ENCODE measurements around the gene INKA1. TPM values are rescaled to one million over a fixed set of nuclear protein-coding genes. Genes with fewer than 3 reads are reported as not detected.

The INKA1 gene
- total RNA-seq, 1 experiment from 2014 or later: not detected

DNA sequence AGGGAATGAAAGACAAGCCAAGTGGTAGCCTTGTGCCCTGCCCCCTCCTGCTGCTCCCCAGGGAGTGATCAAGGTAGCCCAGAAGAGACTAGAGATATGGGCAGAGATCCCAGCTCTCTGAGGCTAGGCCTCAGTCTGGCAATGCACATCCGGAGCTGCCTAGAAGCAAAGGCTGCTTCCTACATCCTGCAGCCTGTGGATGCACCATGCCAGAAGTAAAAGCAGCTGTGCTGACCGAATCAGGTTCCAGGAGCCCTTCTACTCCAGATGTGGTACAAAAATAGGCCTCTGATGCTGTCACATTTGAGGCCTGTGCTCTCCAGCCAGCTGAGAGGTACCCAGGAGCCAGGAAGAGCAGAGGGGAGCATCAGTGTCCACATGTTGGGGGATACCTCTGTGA is 37.3 kb downstream of the INKA1 start:
- H3K27me3 Mint-ChIP-seq (ENCODE audit: insufficient read depth, unreplicated experiment): no peaks in the 10 kb centered on the region
- Histone ChIP-seq H3K36me3 (ENCODE audit: control insufficient read depth, insufficient read depth, low read length) (no peaks in the 10 kb centered on the region; the same call in 1 of the 2 replicates), H3K9me3 (no peaks in the 10 kb centered on the region), H3K27me3 (replicated peaks; ENCODE audit: control insufficient read depth, insufficient read depth, low read length) (no peaks in the 10 kb centered on the region), H3K4me3 (ENCODE audit: low read depth, low read length) (no peak overlapping the region), H3K4me1 (no peaks in the 10 kb centered on the region)
- no TSS peak for BruUV-seq (replicated peaks)
- H3K4me3 Mint-ChIP-seq (ENCODE audit: unreplicated experiment): no peak overlapping the region
- no peak for DNase-seq
- POLR2A ChIA-PET: no interaction called here
- CTCF ChIA-PET: interaction anchor here (1.3 to 2.8 kb wide), 3 partner anchors 37 to 68 kb away, joined by 4 to 24 read pairs (median 12); partner anchors contain the start of gene INKA1
- intact Hi-C loops (cut with micrococcal nuclease; ENCODE audit: unreplicated experiment): no loop called here
- no peaks in the 10 kb centered on the region for H3K9me3 Mint-ChIP-seq (ENCODE audit: unreplicated experiment)
- TF ChIP-seq, protein P1, sequence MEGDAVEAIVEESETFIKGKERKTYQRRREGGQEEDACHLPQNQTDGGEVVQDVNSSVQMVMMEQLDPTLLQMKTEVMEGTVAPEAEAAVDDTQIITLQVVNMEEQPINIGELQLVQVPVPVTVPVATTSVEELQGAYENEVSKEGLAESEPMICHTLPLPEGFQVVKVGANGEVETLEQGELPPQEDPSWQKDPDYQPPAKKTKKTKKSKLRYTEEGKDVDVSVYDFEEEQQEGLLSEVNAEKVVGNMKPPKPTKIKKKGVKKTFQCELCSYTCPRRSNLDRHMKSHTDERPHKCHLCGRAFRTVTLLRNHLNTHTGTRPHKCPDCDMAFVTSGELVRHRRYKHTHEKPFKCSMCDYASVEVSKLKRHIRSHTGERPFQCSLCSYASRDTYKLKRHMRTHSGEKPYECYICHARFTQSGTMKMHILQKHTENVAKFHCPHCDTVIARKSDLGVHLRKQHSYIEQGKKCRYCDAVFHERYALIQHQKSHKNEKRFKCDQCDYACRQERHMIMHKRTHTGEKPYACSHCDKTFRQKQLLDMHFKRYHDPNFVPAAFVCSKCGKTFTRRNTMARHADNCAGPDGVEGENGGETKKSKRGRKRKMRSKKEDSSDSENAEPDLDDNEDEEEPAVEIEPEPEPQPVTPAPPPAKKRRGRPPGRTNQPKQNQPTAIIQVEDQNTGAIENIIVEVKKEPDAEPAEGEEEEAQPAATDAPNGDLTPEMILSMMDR (IDR thresholded peaks at IDR 0.05; ENCODE audit: insufficient read depth in 1 of 2, low read depth in 1 of 2, low read length in 1 of 2, severe bottlenecking in 1 of 2, unreplicated experiment in 1 of 2): no peak
- peaks cover 44% of the 10 kb centered on the region for H3K36me3 Mint-ChIP-seq (ENCODE audit: insufficient read depth, unreplicated experiment)
- no peaks in the 10 kb centered on the region for H3K4me1 Mint-ChIP-seq (ENCODE audit: low read depth, unreplicated experiment)
- no peak overlapping the region for H3K27ac Mint-ChIP-seq (ENCODE audit: unreplicated experiment)

GRCh38 chr3:49841126-49841696 is 38.1 kb downstream of the INKA1 start:
- BruUV-seq (replicated peaks): no TSS peak
- DNase-seq: peak; percentile 52 to 54
- Mint-ChIP-seq H3K27me3 (ENCODE audit: insufficient read depth, unreplicated experiment) (no peaks in the 10 kb centered on the region), H3K36me3 (ENCODE audit: insufficient read depth, unreplicated experiment) (peaks cover 41% of the 10 kb centered on the region), H3K27ac (ENCODE audit: unreplicated experiment) (no peak overlapping the region), H3K9me3 (ENCODE audit: unreplicated experiment) (no peaks in the 10 kb centered on the region), H3K4me3 (ENCODE audit: unreplicated experiment) (no peak overlapping the region), H3K4me1 (ENCODE audit: low read depth, unreplicated experiment) (no peaks in the 10 kb centered on the region)
- ChIA-PET CTCF (interaction anchor here (0.7 to 2.8 kb wide), 6 partner anchors 32 to 89 kb away, joined by 3 to 12 read pairs (median 4); partner anchors contain the start of genes INKA1 and MON1A), POLR2A (interaction anchor here (0.6 kb wide), 1 partner anchor 92 kb away, joined by 3 read pairs; no protein-coding TSS in a partner anchor)
- Histone ChIP-seq H3K36me3 (ENCODE audit: control insufficient read depth, insufficient read depth, low read length) (no peaks in the 10 kb centered on the region; the same call in 1 of the 2 replicates), H3K4me1 (no peaks in the 10 kb centered on the region), H3K27me3 (replicated peaks; ENCODE audit: control insufficient read depth, insufficient read depth, low read length) (no peaks in the 10 kb centered on the region), H3K9me3 (no peaks in the 10 kb centered on the region), H3K4me3 (ENCODE audit: low read depth, low read length) (no peak overlapping the region)
- TF ChIP-seq, protein P1 (IDR thresholded peaks at IDR 0.05; ENCODE audit: insufficient read depth in 1 of 2, low read depth in 1 of 2, low read length in 1 of 2, severe bottlenecking in 1 of 2, unreplicated experiment in 1 of 2): peak; percentile 46 to 57
- intact Hi-C loops (cut with micrococcal nuclease; ENCODE audit: unreplicated experiment): loop anchor here (1.0 kb wide), 2 partner anchors 32 to 65 kb away; no protein-coding TSS in a partner anchor

DNA sequence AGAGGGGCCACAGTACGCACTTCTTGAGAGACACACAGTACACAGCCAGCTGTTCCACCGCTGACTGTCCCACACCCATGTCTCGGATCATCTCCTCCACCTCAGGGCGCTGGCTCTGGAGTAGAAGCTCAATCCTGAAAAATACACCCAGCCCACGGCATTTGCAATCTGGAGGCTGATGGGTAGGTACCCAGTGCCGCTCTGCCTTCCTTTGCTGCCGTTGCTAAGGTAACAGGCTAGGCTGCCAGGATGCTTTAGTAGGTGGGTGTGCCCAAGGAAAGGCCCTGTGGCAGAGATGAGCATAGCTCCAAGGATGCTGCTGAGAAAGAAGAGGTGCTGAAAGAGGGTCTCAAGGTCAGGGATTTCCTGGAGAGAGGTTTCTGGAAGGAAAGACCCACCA is 38.7 kb downstream of the INKA1 start:
- no peaks in the 10 kb centered on the region for H3K27me3 Mint-ChIP-seq (ENCODE audit: insufficient read depth, unreplicated experiment)
- no peaks in the 10 kb centered on the region; the same call in 1 of the 2 replicates for H3K36me3 ChIP-seq (ENCODE audit: control insufficient read depth, insufficient read depth, low read length)
- ChIA-PET CTCF (interaction anchor here (0.7 to 2.8 kb wide), 6 partner anchors 32 to 88 kb away, joined by 3 to 12 read pairs (median 4); partner anchors contain the start of genes INKA1 and MON1A), POLR2A (no interaction called here)
- H3K9me3 Mint-ChIP-seq (ENCODE audit: unreplicated experiment): no peaks in the 10 kb centered on the region
- no peak overlapping the region for H3K4me3 Mint-ChIP-seq (ENCODE audit: unreplicated experiment)
- H3K36me3 Mint-ChIP-seq (ENCODE audit: insufficient read depth, unreplicated experiment): peaks cover 35% of the 10 kb centered on the region
- TF ChIP-seq, protein P1 (IDR thresholded peaks at IDR 0.05; ENCODE audit: insufficient read depth in 1 of 2, low read depth in 1 of 2, low read length in 1 of 2, severe bottlenecking in 1 of 2, unreplicated experiment in 1 of 2): no peak
- H3K27ac Mint-ChIP-seq (ENCODE audit: unreplicated experiment): no peak overlapping the region
- DNase-seq: no peak
- H3K9me3 ChIP-seq: no peaks in the 10 kb centered on the region
- intact Hi-C loops (cut with micrococcal nuclease; ENCODE audit: unreplicated experiment): loop anchor here (1.0 kb wide), 2 partner anchors 31 to 64 kb away; no protein-coding TSS in a partner anchor
- no TSS peak for BruUV-seq (replicated peaks)
- H3K4me1 ChIP-seq: no peaks in the 10 kb centered on the region
- no peaks in the 10 kb centered on the region for H3K27me3 ChIP-seq (replicated peaks; ENCODE audit: control insufficient read depth, insufficient read depth, low read length)
- no peaks in the 10 kb centered on the region for H3K4me1 Mint-ChIP-seq (ENCODE audit: low read depth, unreplicated experiment)
- no peak overlapping the region for H3K4me3 ChIP-seq (ENCODE audit: low read depth, low read length)
